Suprapubic skin (tissue), 4 donors: ENCODE results near the gene MFSD1. TPM values are rescaled to one million over a fixed set of nuclear protein-coding genes. Genes with fewer than 3 reads are reported as not detected.

Source experiments
- DNase-seq, 2 donors: peaks; one replicate each; pipeline ENCODE4 v3.0.0-alpha.2; 2019; ENCODE audit warnings: low spot score in 2 of 2
- H3K27ac ChIP-seq: fragments of 200-600 bp; sonication (generic); one replicate; pipeline ENCODE4 v1.5.1; 2019
- H3K27me3 ChIP-seq: fragments of 200-600 bp; sonication (generic); one replicate; pipeline ENCODE4 v1.5.1; 2019
- H3K36me3 ChIP-seq: fragments of 200-600 bp; sonication (generic); one replicate; pipeline ENCODE4 v1.5.1; 2019
- H3K4me1 ChIP-seq: fragments of 200-600 bp; sonication (generic); one replicate; pipeline ENCODE4 v1.5.1; 2019
- H3K4me3 ChIP-seq: fragments of 200-600 bp; sonication (generic); one replicate; pipeline ENCODE4 v1.5.1; 2019; ENCODE audit warnings: mild to moderate bottlenecking
- H3K9me3 ChIP-seq: fragments of 200-600 bp; sonication (generic); one replicate; pipeline ENCODE4 v1.5.1; 2019
- EP300 ChIP-seq: sonication (generic); formaldehyde crosslinking; IDR thresholded peaks from one replicate; pipeline ENCODE4 v1.6.1; 2017; ENCODE audit warnings: antibody characterized with exemption
- POLR2A ChIP-seq, 2 donors: fragments of 450-650 bp; IDR thresholded peaks; one replicate each; pipeline ENCODE4 v1.6.1; 2017; ENCODE audit warnings: antibody characterized with exemption in 2 of 2, mild to moderate bottlenecking in 2 of 2, moderate library complexity in 2 of 2
- POLR2AphosphoS5 ChIP-seq, 3 donors: sonication (generic); formaldehyde crosslinking; IDR thresholded peaks; one replicate each; pipeline ENCODE4 v1.6.1; 2017; ENCODE audit warnings: antibody characterized with exemption in 3 of 3
- WGBS: methylation state at CpG from one replicate; pipeline ENCODE4 v1.1.5; 2018; 5-methylcytosine and 5-hydroxymethylcytosine counted together
- total RNA-seq, 4 donors: library from RNA; depleted of rRNA; stranded (reverse); fragments of >200 nt; gene quantifications; one replicate each; pipeline ENCODE4 v1.1.0, GENCODE V29; 2016
- TF ChIP-seq, protein P1 (sequence below), 2 donors: fragments of 200-600 bp in 1 of 2; fragments of 450-650 bp in 1 of 2; sonication (generic) in 1 of 2; IDR thresholded peaks; one replicate each; pipeline ENCODE4 v1.5.1; 2016 to 2019; ENCODE audit warnings: antibody characterized with exemption in 2 of 2, mild to moderate bottlenecking in 1 of 2, moderate library complexity in 1 of 2

Gene MFSD1
- total RNA-seq, 4 donors from 2014 or later, result 46.3 to 80.6 (median 70.8) TPM

GRCh38 chr3:158846803-158847451 lies 45.1 kb downstream of the MFSD1 start:
- Histone ChIP-seq H3K9me3 (no peaks in the 10 kb centered on the region), H3K36me3 (no peaks in the 10 kb centered on the region), H3K27ac (no peak overlapping the region), H3K27me3 (no peaks in the 10 kb centered on the region), H3K4me1 (no peaks in the 10 kb centered on the region), H3K4me3 (no peak overlapping the region)
- 50% methylated on average over 3 of the region's 3 CpGs for WGBS
- TF ChIP-seq POLR2A (IDR thresholded peaks at IDR 0.05), result no peak
- TF ChIP-seq, protein P1, sequence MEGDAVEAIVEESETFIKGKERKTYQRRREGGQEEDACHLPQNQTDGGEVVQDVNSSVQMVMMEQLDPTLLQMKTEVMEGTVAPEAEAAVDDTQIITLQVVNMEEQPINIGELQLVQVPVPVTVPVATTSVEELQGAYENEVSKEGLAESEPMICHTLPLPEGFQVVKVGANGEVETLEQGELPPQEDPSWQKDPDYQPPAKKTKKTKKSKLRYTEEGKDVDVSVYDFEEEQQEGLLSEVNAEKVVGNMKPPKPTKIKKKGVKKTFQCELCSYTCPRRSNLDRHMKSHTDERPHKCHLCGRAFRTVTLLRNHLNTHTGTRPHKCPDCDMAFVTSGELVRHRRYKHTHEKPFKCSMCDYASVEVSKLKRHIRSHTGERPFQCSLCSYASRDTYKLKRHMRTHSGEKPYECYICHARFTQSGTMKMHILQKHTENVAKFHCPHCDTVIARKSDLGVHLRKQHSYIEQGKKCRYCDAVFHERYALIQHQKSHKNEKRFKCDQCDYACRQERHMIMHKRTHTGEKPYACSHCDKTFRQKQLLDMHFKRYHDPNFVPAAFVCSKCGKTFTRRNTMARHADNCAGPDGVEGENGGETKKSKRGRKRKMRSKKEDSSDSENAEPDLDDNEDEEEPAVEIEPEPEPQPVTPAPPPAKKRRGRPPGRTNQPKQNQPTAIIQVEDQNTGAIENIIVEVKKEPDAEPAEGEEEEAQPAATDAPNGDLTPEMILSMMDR (IDR thresholded peaks at IDR 0.05), result no peak
- no peak for TF ChIP-seq POLR2AphosphoS5 (IDR thresholded peaks at IDR 0.05)
- no peak for TF ChIP-seq EP300
- DNase-seq, result no peak

GRCh38 chr3:158847452-158847821 lies 45.6 kb downstream of the MFSD1 start:
- TF ChIP-seq EP300, result no peak
- TF ChIP-seq, protein P1 (IDR thresholded peaks at IDR 0.05), result no peak
- H3K27ac ChIP-seq, result no peak overlapping the region
- H3K4me3 ChIP-seq, result no peak overlapping the region
- 64% methylated on average over 4 of the region's 4 CpGs for WGBS
- H3K4me1 ChIP-seq, result no peaks in the 10 kb centered on the region
- H3K36me3 ChIP-seq, result no peaks in the 10 kb centered on the region
- no peaks in the 10 kb centered on the region for H3K27me3 ChIP-seq
- no peaks in the 10 kb centered on the region for H3K9me3 ChIP-seq
- no peak for DNase-seq

GRCh38 chr3:158847885-158848284 lies 46.0 kb downstream of the MFSD1 start:
- H3K4me1 ChIP-seq, result no peaks in the 10 kb centered on the region
- H3K9me3 ChIP-seq, result no peaks in the 10 kb centered on the region
- no peak overlapping the region for H3K27ac ChIP-seq
- no peaks in the 10 kb centered on the region for H3K36me3 ChIP-seq
- no peaks in the 10 kb centered on the region for H3K27me3 ChIP-seq
- 52% methylated on average over 3 of the region's 3 CpGs for WGBS
- TF ChIP-seq EP300, result no peak
- no peak for TF ChIP-seq POLR2AphosphoS5 (IDR thresholded peaks at IDR 0.05)
- TF ChIP-seq, protein P1 (IDR thresholded peaks at IDR 0.05), result no peak
- no peak for TF ChIP-seq POLR2A (IDR thresholded peaks at IDR 0.05)
- DNase-seq, result no peak
- no peak overlapping the region for H3K4me3 ChIP-seq

GRCh38 chr3:158849757-158850156 lies 47.9 kb downstream of the MFSD1 start:
- H3K27me3 ChIP-seq, result no peaks in the 10 kb centered on the region
- no peak overlapping the region for H3K27ac ChIP-seq
- H3K36me3 ChIP-seq, result no peaks in the 10 kb centered on the region
- no peak for DNase-seq
- peaks cover 4% of the 10 kb centered on the region for H3K9me3 ChIP-seq
- H3K4me3 ChIP-seq, result no peak overlapping the region
- WGBS, result 71% methylated on average over 3 of the region's 3 CpGs
- TF ChIP-seq POLR2AphosphoS5 (IDR thresholded peaks at IDR 0.05) (no peak), EP300 (no peak), POLR2A (IDR thresholded peaks at IDR 0.05) (no peak)
- TF ChIP-seq, protein P1 (IDR thresholded peaks at IDR 0.05), result no peak
- no peaks in the 10 kb centered on the region for H3K4me1 ChIP-seq

GRCh38 chr3:158859362-158859761 lies 57.5 kb downstream of the MFSD1 start:
- Histone ChIP-seq H3K9me3 (peaks cover 3% of the 10 kb centered on the region), H3K27ac (no peak overlapping the region), H3K27me3 (no peaks in the 10 kb centered on the region), H3K4me1 (no peaks in the 10 kb centered on the region), H3K36me3 (no peaks in the 10 kb centered on the region), H3K4me3 (no peak overlapping the region)
- no peak for DNase-seq
- 79% methylated on average over 3 of the region's 3 CpGs for WGBS
- TF ChIP-seq POLR2A (IDR thresholded peaks at IDR 0.05) (no peak), POLR2AphosphoS5 (IDR thresholded peaks at IDR 0.05) (no peak), EP300 (no peak)
- TF ChIP-seq, protein P1 (IDR thresholded peaks at IDR 0.05), result no peak
